ENCODE measurements around the gene FANK1. TPM values are rescaled to one million over a fixed set of nuclear protein-coding genes. Genes with fewer than 3 reads are reported as not detected.

FANK1 gene
- total and polyA plus RNA-seq, 2 donors (not counting 1 experiment from before 2014, with no cell fraction given): 0.13 TPM; not detected in 1

DNA sequence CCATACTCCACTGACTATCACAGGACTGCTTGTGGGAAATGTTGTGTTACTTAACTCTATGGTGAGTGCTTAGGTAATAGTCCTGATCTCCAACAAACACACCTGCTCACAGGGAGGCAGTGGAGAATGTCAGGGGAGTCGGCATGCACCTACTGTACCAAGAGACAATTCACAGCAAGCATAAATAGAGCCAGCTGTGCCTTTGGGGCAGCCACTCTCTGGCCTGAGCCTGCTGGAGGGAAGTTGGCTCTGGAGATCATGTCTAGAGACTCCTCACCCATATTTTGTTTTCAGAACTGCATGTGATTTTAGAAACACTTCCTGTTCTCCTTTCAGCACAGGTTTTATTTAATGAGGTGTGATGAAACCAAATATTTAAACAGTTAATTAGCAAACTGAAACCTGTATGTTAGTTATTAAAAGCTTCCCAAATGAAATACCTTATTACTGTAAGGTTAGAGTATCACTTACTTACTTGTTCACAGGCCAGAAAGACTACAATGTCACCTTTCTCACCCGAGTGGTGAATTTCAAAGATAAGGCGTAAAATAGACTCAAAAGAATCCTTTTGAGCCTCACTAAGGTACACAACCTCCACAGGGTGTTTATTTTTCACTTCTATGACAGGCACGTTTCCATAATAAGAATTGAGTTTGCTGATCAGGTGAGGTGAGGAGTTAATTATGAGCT is 37.1 kb upstream of the FANK1 start:
- ChIA-PET CTCF (interaction anchor here (1.0 to 1.1 kb wide), 2 partner anchors 9 to 10 kb away, joined by 3 read pairs; no protein-coding TSS in a partner anchor), POLR2A (no interaction called here)
- Mint-ChIP-seq H3K4me3 (no peak overlapping the region), H3K27me3 (no peaks in the 10 kb centered on the region), H3K4me1 (no peaks in the 10 kb centered on the region), H3K27ac (no peak overlapping the region), H3K9me3 (ENCODE audit: insufficient read depth) (no peaks in the 10 kb centered on the region)
- Histone ChIP-seq H3K9ac (ENCODE audit: low read length) (no peak overlapping the region), H4K20me1 (ENCODE audit: control insufficient read depth, insufficient read depth, low read length, poor library complexity, severe bottlenecking) (no peaks in the 10 kb centered on the region), H3K27ac (ENCODE audit: low read length in 2 of 2) (no peak overlapping the region), H3K9me3 (ENCODE audit: control extremely low read depth in 1 of 3, control insufficient read depth in 2 of 3, insufficient read depth in 1 of 3, low read length in 2 of 3) (no peaks in the 10 kb centered on the region), H3K36me3 (replicated peaks in 1 of 2; ENCODE audit: control extremely low read depth in 1 of 2, control insufficient read depth in 1 of 2, extremely low read depth in 1 of 2, insufficient read depth in 2 of 2, low read length in 1 of 2) (no peaks in the 10 kb centered on the region), H3K4me3 (ENCODE audit: control extremely low read depth in 1 of 5, extremely low read depth in 1 of 5, insufficient read depth in 1 of 5, low read depth in 2 of 5, low read length in 4 of 5) (no peak overlapping the region), H3K4me2 (replicated peaks; ENCODE audit: low read depth, low read length, poor library complexity, severe bottlenecking) (no peak overlapping the region), H3K79me2 (ENCODE audit: control insufficient read depth, insufficient read depth, low read length) (no peaks in the 10 kb centered on the region), H2AFZ (ENCODE audit: insufficient read depth, low read depth, low read length, poor library complexity, severe bottlenecking) (no peak overlapping the region), H3K27me3 (replicated peaks in 1 of 4; ENCODE audit: control extremely low read depth in 1 of 4, control insufficient read depth in 3 of 4, insufficient read depth in 4 of 4, low read length in 3 of 4) (no peaks in the 10 kb centered on the region), H3K4me1 (ENCODE audit: control insufficient read depth in 2 of 2, insufficient read depth in 2 of 2, low read length in 2 of 2) (no peaks in the 10 kb centered on the region)
- no peak for DNase-seq
- WGBS (ENCODE audit: insufficient coverage): no CpG with 5 or more reads among the region's 4 CpGs
- ATAC-seq (ENCODE audit: low read depth): no peak
- TF ChIP-seq EZH2 (IDR thresholded peaks at IDR 0.05; ENCODE audit: borderline replicate concordance, insufficient read depth, low read depth, low read length, poor library complexity, severe bottlenecking) (no peak), CTCF (IDR thresholded peaks at IDR 0.05) (no peak)
- intact Hi-C loops (cut with micrococcal nuclease): no loop called here

DNA sequence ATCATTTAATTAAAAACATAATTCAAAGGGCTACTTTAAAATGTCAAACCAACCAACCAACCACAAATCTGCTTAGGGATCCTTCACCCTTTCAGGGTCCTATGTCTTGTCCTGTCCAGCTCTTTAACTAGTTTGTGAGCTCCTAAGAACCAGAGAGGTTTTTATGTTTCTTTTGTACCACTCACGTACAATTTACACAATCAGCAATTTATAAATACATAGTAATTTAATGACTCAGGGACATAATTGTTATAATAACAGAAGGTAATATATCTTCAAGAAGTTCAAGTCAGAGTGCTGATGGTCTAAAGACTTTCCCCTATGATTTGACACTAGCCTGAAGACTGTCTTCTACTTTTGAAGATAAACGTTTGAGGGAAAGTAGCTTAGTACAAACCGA is 31.2 kb upstream of the FANK1 start:
- POLR2A ChIA-PET: no interaction called here
- intact Hi-C loops (cut with micrococcal nuclease): loop anchor here (5.0 kb wide), 1 partner anchor 117 kb away; no protein-coding TSS in a partner anchor
- CTCF ChIA-PET: no interaction called here
- no peaks in the 10 kb centered on the region for H3K9me3 Mint-ChIP-seq (ENCODE audit: insufficient read depth)
- H3K27ac Mint-ChIP-seq: no peak overlapping the region
- no peak for ATAC-seq (ENCODE audit: low read depth)
- H3K27ac ChIP-seq (ENCODE audit: low read length in 2 of 2): no peak overlapping the region
- no peaks in the 10 kb centered on the region for H3K27me3 ChIP-seq (replicated peaks in 1 of 4; ENCODE audit: control extremely low read depth in 1 of 4, control insufficient read depth in 3 of 4, insufficient read depth in 4 of 4, low read length in 3 of 4)
- H3K4me3 ChIP-seq (ENCODE audit: control extremely low read depth in 1 of 5, extremely low read depth in 1 of 5, insufficient read depth in 1 of 5, low read depth in 2 of 5, low read length in 4 of 5): no peak overlapping the region
- H3K9ac ChIP-seq (ENCODE audit: low read length): no peak overlapping the region
- no peaks in the 10 kb centered on the region for H3K4me1 ChIP-seq (ENCODE audit: control insufficient read depth in 2 of 2, insufficient read depth in 2 of 2, low read length in 2 of 2)
- TF ChIP-seq EZH2 (IDR thresholded peaks at IDR 0.05; ENCODE audit: borderline replicate concordance, insufficient read depth, low read depth, low read length, poor library complexity, severe bottlenecking): no peak
- TF ChIP-seq CTCF (IDR thresholded peaks at IDR 0.05): no peak
- H3K36me3 ChIP-seq (replicated peaks in 1 of 2; ENCODE audit: control extremely low read depth in 1 of 2, control insufficient read depth in 1 of 2, extremely low read depth in 1 of 2, insufficient read depth in 2 of 2, low read length in 1 of 2): no peaks in the 10 kb centered on the region
- no peaks in the 10 kb centered on the region for H3K79me2 ChIP-seq (ENCODE audit: control insufficient read depth, insufficient read depth, low read length)
- H3K9me3 ChIP-seq (ENCODE audit: control extremely low read depth in 1 of 3, control insufficient read depth in 2 of 3, insufficient read depth in 1 of 3, low read length in 2 of 3): no peaks in the 10 kb centered on the region
- no peaks in the 10 kb centered on the region for H3K4me1 Mint-ChIP-seq
- H3K27me3 Mint-ChIP-seq: no peaks in the 10 kb centered on the region
- no peak overlapping the region for H2AFZ ChIP-seq (ENCODE audit: insufficient read depth, low read depth, low read length, poor library complexity, severe bottlenecking)
- H3K4me2 ChIP-seq (replicated peaks; ENCODE audit: low read depth, low read length, poor library complexity, severe bottlenecking): no peak overlapping the region
- no peaks in the 10 kb centered on the region for H4K20me1 ChIP-seq (ENCODE audit: control insufficient read depth, insufficient read depth, low read length, poor library complexity, severe bottlenecking)
- no peak overlapping the region for H3K4me3 Mint-ChIP-seq
- DNase-seq: no peak
- WGBS (ENCODE audit: insufficient coverage): 96% methylated on average over 2 of the region's 3 CpGs
